ENCODE measurements around the gene SLC6A14. TPM values are rescaled to one million over a fixed set of nuclear protein-coding genes. Genes with fewer than 3 reads are reported as not detected.

The SLC6A14 gene
- total and polyA plus RNA-seq, 4 donors, result 26.5 to 103 (median 32.4) TPM

DNA sequence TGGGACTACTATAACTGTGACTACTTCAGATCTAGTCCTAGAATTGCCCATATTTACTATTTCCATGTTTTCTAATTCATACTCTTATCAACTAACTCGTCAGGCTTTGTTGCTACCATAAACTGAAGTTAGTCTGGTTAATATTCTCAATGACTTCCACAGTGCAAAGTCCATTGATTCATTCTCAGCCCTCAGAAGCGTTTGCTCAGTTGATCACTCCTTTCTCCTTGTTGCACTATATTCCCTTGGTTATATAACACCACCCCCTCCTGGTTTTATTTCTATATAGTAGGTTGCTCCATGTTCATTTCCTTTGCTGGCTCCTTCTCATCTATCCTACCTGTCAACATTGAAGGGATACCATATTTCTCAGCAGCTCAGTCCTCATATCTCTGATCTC, 27.2 kb upstream of the SLC6A14 start:
- no peak for DNase-seq
- Histone ChIP-seq H3K9me3 (ENCODE audit: control insufficient read depth in 4 of 4, insufficient read depth in 3 of 4, low read length in 3 of 4) (peaks cover 0 to 6% (median 0%) of the 10 kb centered on the region in 4 donors), H3K4me3 (no peak overlapping the region), H3K27ac (ENCODE audit: low read depth in 1 of 2, low read length in 1 of 2) (no peak overlapping the region), H3K27me3 (ENCODE audit: control insufficient read depth in 3 of 3, insufficient read depth in 3 of 3, low read length in 2 of 3) (peaks cover 0 to 5% (median 0%) of the 10 kb centered on the region in 3 donors), H3K9ac (ENCODE audit: insufficient read depth in 1 of 2, low read length in 2 of 2) (no peak overlapping the region), H3K4me1 (ENCODE audit: control insufficient read depth in 5 of 5, insufficient read depth in 5 of 5, low read length in 5 of 5) (no peaks in the 10 kb centered on the region), H3K36me3 (ENCODE audit: control insufficient read depth in 4 of 4, insufficient read depth in 4 of 4, low read length in 4 of 4) (no peaks in the 10 kb centered on the region)
- no peak for ATAC-seq (ENCODE audit: insufficient read depth, low FRiP score)
- 46 to 65% methylated on average over 2 of the region's 2 CpGs for whole genome bisulfite sequencing, 2 donors
- TF ChIP-seq, protein P1, sequence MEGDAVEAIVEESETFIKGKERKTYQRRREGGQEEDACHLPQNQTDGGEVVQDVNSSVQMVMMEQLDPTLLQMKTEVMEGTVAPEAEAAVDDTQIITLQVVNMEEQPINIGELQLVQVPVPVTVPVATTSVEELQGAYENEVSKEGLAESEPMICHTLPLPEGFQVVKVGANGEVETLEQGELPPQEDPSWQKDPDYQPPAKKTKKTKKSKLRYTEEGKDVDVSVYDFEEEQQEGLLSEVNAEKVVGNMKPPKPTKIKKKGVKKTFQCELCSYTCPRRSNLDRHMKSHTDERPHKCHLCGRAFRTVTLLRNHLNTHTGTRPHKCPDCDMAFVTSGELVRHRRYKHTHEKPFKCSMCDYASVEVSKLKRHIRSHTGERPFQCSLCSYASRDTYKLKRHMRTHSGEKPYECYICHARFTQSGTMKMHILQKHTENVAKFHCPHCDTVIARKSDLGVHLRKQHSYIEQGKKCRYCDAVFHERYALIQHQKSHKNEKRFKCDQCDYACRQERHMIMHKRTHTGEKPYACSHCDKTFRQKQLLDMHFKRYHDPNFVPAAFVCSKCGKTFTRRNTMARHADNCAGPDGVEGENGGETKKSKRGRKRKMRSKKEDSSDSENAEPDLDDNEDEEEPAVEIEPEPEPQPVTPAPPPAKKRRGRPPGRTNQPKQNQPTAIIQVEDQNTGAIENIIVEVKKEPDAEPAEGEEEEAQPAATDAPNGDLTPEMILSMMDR (IDR thresholded peaks at IDR 0.05; ENCODE audit: control extremely low read depth, extremely low read depth), result no peak

DNA sequence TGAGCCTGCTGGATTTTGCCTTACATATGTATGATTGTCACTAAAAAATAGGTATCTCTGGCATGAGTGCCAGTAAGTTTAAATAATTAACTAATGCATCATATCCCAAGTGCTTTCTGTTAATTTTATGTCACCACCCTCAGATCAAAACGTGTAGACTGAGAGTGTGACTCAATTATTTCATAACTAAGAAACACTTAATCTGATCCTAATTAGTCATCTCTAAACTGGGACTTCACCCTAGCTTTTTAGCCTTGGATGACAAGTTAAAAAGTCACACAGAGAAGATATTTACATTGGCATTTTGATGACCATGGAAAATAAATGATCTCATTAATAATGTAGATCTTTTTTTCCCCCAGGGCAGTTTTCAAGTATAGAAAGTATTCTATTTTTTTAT, 23.1 kb upstream of the SLC6A14 start:
- no peak overlapping the region for H3K9ac ChIP-seq (ENCODE audit: insufficient read depth in 1 of 2, low read length in 2 of 2)
- peaks cover 0 to 6% (median 0%) of the 10 kb centered on the region in 4 donors for H3K9me3 ChIP-seq (ENCODE audit: control insufficient read depth in 4 of 4, insufficient read depth in 3 of 4, low read length in 3 of 4)
- no peak overlapping the region for H3K4me3 ChIP-seq
- WGBS, 2 donors, result 11 to 58% methylated on average over 1 of the region's 1 CpG
- TF ChIP-seq, protein P1 (IDR thresholded peaks at IDR 0.05; ENCODE audit: control extremely low read depth, extremely low read depth), result no peak
- H3K4me1 ChIP-seq (ENCODE audit: control insufficient read depth in 5 of 5, insufficient read depth in 5 of 5, low read length in 5 of 5), result no peaks in the 10 kb centered on the region
- H3K27me3 ChIP-seq (ENCODE audit: control insufficient read depth in 3 of 3, insufficient read depth in 3 of 3, low read length in 2 of 3), result no peaks in the 10 kb centered on the region
- H3K27ac ChIP-seq (ENCODE audit: low read depth in 1 of 2, low read length in 1 of 2), result no peak overlapping the region
- ATAC-seq (ENCODE audit: insufficient read depth, low FRiP score) (no peak), DNase-seq (no peak)
- no peaks in the 10 kb centered on the region for H3K36me3 ChIP-seq (ENCODE audit: control insufficient read depth in 4 of 4, insufficient read depth in 4 of 4, low read length in 4 of 4)

DNA sequence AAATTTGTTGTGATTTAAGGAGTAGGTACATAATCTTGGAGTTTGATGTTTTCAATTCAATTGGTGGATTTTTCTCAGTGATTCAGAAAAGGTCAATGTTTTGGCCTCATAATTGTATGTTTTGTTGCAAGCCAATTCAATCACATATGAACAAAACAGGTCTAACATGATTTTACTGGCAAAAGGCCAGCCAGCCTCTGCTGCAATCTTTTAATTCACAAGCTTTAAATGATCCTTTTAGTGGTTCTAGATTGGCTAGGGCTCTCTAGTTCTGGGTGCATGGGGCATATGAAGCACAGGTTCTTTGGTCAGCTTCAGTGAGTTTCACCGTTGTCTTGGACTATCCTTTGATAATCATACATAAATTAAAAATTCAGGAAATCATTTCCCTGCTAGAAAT, 19.2 kb upstream of the SLC6A14 start:
- Histone ChIP-seq H3K27me3 (ENCODE audit: control insufficient read depth in 3 of 3, insufficient read depth in 3 of 3, low read length in 2 of 3) (no peaks in the 10 kb centered on the region), H3K4me1 (ENCODE audit: control insufficient read depth in 5 of 5, insufficient read depth in 5 of 5, low read length in 5 of 5) (no peaks in the 10 kb centered on the region), H3K9me3 (ENCODE audit: control insufficient read depth in 4 of 4, insufficient read depth in 3 of 4, low read length in 3 of 4) (no peaks in the 10 kb centered on the region), H3K9ac (ENCODE audit: insufficient read depth in 1 of 2, low read length in 2 of 2) (no peak overlapping the region), H3K36me3 (ENCODE audit: control insufficient read depth in 4 of 4, insufficient read depth in 4 of 4, low read length in 4 of 4) (no peaks in the 10 kb centered on the region), H3K4me3 (no peak overlapping the region), H3K27ac (ENCODE audit: low read depth in 1 of 2, low read length in 1 of 2) (no peak overlapping the region)
- ATAC-seq (ENCODE audit: insufficient read depth, low FRiP score) (no peak), DNase-seq (peak in 2 of 3 donors; percentile 18 to 22)
- 79 to 88% methylated on average over 1 of the region's 1 CpG for WGBS, 2 donors
- TF ChIP-seq, protein P1 (IDR thresholded peaks at IDR 0.05; ENCODE audit: control extremely low read depth, extremely low read depth), result no peak

- no peaks in the 10 kb centered on the region for H3K4me1 ChIP-seq (ENCODE audit: control insufficient read depth in 5 of 5, insufficient read depth in 5 of 5, low read length in 5 of 5)
- no peak overlapping the region for H3K27ac ChIP-seq (ENCODE audit: low read depth in 1 of 2, low read length in 1 of 2)
- TF ChIP-seq, protein P1 (IDR thresholded peaks at IDR 0.05; ENCODE audit: control extremely low read depth, extremely low read depth), result no peak
- 50 to 77% methylated on average over 4 of the region's 4 CpGs for whole genome bisulfite sequencing, 2 donors
- no peaks in the 10 kb centered on the region for H3K9me3 ChIP-seq (ENCODE audit: control insufficient read depth in 4 of 4, insufficient read depth in 3 of 4, low read length in 3 of 4)
- no peak for DNase-seq
- no peak overlapping the region for H3K9ac ChIP-seq (ENCODE audit: insufficient read depth in 1 of 2, low read length in 2 of 2)
- H3K36me3 ChIP-seq (ENCODE audit: control insufficient read depth in 4 of 4, insufficient read depth in 4 of 4, low read length in 4 of 4), result no peaks in the 10 kb centered on the region
- no peak overlapping the region for H3K4me3 ChIP-seq
- ATAC-seq (ENCODE audit: insufficient read depth, low FRiP score), result no peak
- no peaks in the 10 kb centered on the region for H3K27me3 ChIP-seq (ENCODE audit: control insufficient read depth in 3 of 3, insufficient read depth in 3 of 3, low read length in 2 of 3)
Observed at GRCh38 chrX:116417968-116418367, 18.4 kb upstream of the SLC6A14 start.

Measured in lung (tissue), 12 donors.